Cerebellar cortex (tissue), 1 donor: Measurements from ENCODE around the gene PRAMEF10.
"Not testable (repeated sequence)": the region's sequence is repeated elsewhere in the genome, so short reads cannot be mapped to it uniquely, and the experiment has no call there.

Experiments
- DNase-seq: peaks from one replicate; pipeline ENCODE4 v3.0.0-alpha.2; 2015; ENCODE audit warnings: low spot score

PRAMEF10 gene, protein sequence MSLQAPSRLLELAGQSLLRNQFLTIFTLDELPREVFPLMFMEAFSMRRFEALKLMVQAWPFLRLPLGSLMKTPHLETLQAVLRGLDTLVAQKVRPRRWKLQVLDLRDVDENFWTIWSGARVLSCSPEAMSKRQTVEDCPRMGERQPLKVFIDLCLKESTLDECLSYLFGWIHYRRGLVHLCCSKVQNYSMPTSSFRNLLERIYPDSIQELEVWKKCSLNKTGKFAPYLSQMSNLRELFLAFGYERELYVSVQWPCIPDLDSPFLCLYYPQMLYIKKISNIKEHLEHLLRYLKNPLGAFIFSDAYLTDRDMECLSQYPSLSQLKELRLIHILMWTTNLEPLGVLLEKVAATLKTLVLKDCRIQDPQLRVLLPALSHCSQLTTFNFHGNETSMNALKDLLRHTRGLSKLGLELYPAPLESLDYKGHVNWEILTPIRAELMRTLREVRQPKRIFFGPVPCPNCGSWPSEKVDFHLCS

DNA sequence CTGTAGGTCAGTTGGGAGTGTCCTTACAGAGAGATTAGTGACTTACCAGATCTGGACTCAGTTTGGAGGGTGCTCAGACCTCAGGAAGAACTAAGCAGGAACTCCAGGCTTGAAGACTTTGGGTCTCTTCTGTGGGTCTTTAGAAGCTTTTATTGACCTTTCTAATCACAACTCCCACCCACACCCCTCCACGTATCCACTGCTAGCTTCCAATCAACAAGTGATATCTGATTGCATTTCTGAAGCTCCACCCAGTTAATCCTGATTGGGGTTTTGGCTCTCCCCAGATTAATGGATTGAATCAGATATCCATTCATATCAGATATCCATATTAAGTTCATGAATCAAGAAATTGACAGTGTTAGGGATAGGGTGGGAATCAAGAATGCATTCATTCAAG, at the start of gene PRAMEF10:
Gene PRAMEF10 (minus strand): TSS at position 101 of the 400 bp plus-strand sequence. CDS start 2,423 bp downstream, outside the sequence.
- not testable (repeated sequence) for DNase-seq

DNA sequence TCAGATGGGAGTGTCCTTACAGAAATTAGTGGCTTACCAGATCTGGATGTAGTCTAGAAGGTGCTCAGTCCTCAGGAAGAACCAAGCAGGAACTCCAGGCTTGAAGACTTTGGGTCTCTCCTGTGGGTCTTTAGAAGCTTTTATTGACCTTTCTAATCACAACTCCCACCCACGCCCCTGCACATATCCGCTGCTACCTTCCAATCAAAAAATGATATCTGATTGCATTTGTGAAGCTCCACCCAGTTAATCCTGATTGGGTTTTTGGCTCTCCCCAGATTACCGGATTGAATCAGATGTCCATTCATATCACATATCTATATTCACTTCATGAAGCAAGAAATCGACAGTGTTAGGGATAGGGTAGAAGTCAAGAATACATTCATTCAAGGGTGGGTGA, 49.4 kb upstream of the PRAMEF10 start, which contains the start of gene PRAMEF6:
Gene PRAMEF6 (minus strand): TSS at position 101 of the 400 bp plus-strand sequence. CDS start 5,062 bp downstream, outside the sequence.
- DNase-seq, result not testable (repeated sequence)

DNA sequence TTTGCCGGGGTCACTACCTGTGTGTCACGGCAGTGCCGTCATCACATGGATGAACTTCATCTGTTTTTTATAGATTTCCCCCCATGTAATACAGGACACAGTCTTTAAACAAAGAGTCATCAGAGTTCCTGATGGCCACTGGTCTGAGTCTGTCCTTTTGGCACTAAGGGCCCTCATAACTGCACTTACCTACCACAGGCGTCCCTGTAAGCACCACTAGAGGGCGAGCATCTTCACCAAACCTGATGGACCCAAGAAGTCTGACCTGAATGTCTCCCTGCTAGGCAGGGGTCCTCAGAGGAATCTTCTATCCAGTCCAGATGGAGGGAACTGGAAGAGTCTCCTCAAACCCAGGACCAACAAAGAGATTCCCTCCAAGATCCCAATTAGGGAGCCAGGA, 26.3 kb upstream of the PRAMEF10 start:
- DNase-seq, result not testable (repeated sequence)

DNA sequence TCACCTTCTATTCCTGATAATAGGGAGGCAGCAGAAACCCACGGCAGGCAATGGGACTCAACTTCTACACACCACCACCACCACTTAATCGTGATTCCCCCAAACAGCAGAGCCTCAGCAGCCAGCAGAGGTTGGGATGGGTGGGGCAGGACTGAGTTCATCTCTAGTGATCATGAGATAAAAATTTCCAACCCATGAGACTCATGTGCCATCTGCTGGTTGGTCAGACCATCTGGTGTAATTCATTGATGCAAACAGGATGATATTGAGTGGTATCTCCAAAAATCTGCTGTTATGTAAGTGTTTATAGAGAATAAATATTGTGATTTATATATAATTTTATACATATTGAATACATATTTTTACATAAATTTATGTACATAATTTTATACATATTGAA, 23.7 kb upstream of the PRAMEF10 start:
- DNase-seq, result not testable (repeated sequence)

DNA sequence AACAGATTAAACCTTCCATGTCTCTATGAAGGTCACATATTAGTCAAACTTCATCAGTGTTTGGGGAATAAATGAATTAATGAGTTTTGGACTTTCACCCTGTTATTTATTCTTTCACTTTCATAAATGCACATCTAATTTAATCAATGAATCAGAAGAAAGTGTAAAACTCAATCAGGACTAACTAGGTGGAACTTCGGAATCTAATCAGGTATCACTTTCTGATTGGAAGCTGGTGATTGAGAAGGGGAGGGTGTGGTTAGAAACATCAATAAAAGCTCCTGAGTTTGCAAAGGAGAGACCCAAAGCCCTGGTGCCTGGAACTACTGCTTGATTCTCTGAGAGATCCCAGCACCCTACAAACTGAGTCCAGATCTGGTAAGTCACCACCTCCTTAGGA, 18.2 kb upstream of the PRAMEF10 start, which contains the start of gene PRAMEF7:
Gene PRAMEF7 (plus strand): TSS at position 301 of the 400 bp plus-strand sequence. CDS start 1,083 bp downstream, outside the sequence.
- DNase-seq, result not testable (repeated sequence)

DNA sequence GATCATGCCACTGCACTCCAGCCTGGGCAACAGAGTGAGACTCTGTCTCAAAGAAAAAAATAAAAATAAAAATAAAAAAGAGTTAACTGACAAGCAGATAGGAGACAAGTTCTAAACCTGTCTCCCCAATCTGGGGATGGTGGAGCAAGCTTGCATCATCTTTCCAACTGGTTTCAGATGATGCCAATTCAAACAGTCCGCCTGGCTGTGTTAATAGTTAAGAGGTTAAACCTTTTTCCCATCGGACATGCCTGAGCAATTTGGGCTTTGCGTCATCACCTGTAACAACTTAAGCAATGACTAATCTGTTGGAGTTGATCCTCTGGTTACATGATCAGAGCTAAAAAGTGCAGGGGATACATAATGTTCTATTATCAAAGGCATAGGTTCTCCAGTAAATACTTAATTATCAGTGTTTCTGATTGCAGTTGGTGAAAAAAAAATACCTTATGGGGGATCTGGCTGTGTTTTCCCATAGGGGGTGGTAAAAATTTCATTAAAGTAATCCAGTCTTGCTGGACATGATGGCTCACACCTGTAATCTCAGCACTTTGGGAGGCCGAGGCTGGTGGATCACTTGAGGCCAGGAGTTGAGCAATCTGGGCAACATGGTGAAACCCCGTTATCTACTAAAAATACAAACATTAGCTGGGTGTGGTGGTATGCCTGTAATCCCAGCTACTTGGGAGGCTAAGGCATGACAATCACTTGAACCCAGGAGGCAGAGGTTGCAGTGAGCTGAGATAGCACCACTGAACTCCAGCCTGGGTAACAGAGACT, 5.9 kb upstream of the PRAMEF10 start:
- DNase-seq, result not testable (repeated sequence)

DNA sequence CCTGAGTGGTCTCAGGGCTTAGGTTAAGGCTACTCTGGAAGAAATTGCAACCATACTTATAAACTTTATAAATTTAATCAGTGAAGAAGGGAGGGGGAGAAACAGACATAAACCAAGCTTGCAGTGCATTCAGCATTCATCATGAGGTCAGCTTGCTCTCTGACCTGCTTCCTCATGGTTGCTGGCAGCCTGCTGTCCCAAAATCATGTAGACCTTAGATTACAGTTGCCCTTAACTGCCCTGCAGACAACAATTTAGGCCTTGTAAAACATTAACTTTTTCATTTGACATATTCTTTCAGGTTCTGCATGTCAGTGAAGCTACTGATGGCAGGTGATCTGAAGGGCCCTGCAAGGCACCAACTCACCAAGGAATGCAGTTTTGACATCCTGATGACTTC, 1.1 kb upstream of the PRAMEF10 start:
- DNase-seq, result not testable (repeated sequence)

DNA sequence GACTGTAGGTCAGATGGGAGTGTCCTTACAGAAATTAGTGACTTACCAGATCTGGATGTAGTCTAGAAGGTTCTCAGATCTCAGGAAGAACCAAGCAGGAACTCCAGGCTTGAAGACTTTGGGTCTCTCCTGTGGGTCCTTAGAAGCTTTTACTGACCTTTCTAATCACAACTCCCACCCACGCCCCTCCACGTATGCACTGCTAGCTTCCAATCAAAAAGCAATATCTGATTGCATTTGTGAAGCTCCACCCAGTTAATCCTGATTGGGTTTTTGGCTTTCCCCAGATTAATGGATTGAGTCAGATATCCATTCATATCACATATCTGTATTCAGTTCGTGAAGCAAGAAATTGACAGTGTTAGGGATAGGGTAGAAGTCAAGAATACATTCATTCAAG, 12.0 kb downstream of the PRAMEF10 start, which contains the start of gene PRAMEF4:
Gene PRAMEF4 (minus strand): TSS at position 101 of the 400 bp plus-strand sequence. CDS start 2,807 bp downstream, outside the sequence.
- not testable (repeated sequence) for DNase-seq

DNA sequence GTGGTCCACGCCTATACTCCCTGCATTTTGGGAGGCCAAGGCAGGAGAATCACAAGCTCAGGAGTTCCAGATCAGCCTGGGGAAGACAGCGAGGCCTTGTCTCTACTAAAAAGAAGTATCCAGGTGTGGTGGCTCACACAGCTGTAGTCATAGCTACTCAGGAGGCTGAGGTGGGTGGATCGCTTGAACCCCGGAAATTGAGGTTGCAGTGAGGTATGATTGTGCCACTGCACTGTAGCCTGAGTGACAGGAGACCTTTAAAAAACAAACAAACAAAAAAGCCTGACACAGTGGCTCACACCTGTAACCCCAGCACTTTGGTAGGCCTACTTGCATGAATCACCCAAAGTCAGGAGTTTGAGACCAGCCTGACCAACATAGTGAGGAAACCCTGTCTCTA, 19.6 kb downstream of the PRAMEF10 start:
- DNase-seq, result not testable (repeated sequence)

DNA sequence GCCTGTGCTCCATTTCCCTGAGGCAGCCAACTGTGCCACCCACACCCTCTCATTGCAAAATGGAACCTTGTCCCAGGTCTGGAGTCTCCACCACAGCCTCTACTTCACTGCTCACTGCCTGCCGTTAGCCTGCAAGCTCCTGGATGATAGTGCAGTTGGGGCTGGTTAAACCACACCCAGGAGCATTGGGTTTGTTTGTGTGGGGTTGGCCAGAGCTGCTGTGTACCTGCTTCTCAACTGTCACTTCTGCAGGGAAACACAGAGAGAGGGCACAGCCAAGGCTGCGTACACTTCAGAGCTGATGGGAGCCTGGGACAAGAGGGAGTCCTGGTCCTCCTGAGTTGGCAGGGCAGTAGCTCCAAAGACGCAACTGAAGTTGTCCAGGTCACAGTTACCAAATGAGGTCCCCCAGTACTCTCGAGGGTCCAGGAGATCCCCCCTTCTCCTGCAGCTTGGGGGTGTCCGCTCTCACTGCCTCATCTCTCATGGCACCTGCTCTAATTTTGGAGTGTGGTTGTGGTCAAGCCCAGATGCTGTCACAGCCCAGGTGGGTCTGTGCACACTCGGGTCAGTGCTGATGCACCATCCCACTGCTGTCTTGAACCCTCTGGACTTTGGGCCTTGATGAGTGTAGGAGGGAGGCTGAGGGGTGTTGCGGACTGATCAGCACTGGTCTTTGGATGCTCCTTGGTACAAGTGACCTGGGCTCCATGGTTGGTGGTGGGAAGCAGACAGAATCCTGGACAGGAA, 34.8 kb downstream of the PRAMEF10 start:
- DNase-seq, result not testable (repeated sequence)

DNA sequence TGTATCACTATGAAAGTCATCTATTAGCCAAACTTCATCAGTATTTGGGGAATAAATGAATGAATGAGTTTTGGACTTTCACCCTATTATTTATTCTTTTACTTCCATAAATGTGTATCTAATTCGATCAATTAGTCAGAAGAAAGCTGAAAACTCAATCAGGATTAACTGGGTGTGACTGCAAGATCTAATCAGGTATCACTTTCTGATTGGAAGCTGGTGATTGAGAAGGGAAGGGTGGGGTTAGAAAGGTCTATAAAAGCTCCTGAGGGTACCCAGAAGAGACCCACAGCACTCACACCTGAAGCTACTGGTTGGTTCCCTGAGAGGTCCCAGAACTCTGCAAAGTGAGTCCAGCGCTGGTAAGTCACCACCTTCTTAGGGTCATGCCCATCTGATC, 41.3 kb downstream of the PRAMEF10 start, which contains the start of gene PRAMEF2:
Gene PRAMEF2 (plus strand): TSS at position 301 of the 400 bp plus-strand sequence. CDS start 1,924 bp downstream, outside the sequence.
- DNase-seq, result not testable (repeated sequence)

DNA sequence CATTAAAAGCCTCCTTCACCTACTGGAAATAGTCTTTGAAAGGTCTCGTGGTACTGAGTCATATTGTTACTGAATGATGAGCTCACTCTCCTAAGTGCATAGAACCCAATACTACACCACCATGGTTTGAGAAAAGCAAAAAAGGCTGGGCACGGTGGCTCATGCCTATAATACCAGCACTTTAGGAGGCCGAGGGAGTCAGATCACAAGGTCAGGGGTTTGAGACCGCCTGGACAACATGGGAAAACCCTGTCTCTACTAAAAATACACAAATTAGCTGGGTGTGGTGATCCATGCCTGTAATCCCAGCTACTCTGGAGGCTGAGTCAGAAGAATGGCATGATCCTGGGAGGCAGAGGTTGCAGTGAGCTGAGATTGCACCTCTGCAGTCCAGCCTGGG, 46.3 kb downstream of the PRAMEF10 start:
- no peak for DNase-seq

DNA sequence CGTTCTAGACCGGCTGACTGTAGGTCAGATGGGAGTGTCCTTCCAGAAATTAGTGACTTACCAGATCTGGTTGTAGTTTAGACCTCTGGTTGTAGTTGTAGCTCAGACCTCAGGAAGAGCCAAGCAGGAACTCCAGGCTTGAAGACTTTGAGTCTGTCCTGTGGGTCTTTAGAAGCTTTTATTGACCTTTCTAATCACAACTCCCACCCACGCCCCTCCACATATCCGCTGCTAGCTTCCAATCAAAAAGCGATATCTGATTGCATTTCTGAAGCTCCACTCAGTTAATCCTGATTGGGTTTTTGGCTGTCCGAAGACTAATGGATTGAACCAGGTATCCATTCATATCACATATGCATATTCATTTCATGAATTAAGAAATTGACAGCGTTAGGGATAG, 49.5 kb downstream of the PRAMEF10 start, which contains the start of gene HNRNPCL1:
Gene HNRNPCL1 (minus strand): TSS at position 101 of the 400 bp plus-strand sequence. CDS start 431 bp downstream, outside the sequence.
- DNase-seq, result not testable (repeated sequence)
